Osteocyte (in vitro differentiated cells): ENCODE results near the gene CELSR3. TPM values are rescaled to one million over a fixed set of nuclear protein-coding genes. Genes with fewer than 3 reads are reported as not detected.
A peak's percentile ranks its signal among the peaks of the same experiment; 100 is the strongest.

Experiments used
- DNase-seq: peaks from one replicate; pipeline ENCODE4 v3.0.0; 2021; ENCODE audit warnings: mixed read lengths; ENCODE audit not compliant: unreplicated experiment; ENCODE audit errors: extremely low spot score
- H3K27ac Mint-ChIP-seq: one replicate; pipeline ENCODE4 v1.8.0; 2021; ENCODE audit warnings: mild to moderate bottlenecking, mixed read lengths; ENCODE audit not compliant: unreplicated experiment
- H3K27me3 Mint-ChIP-seq: one replicate; pipeline ENCODE4 v1.8.0; 2021; ENCODE audit warnings: mixed read lengths; ENCODE audit not compliant: unreplicated experiment
- H3K36me3 Mint-ChIP-seq: one replicate; pipeline ENCODE4 v1.8.0; 2021; ENCODE audit warnings: mixed read lengths; ENCODE audit not compliant: unreplicated experiment
- H3K4me1 Mint-ChIP-seq: one replicate; pipeline ENCODE4 v1.8.0; 2021; ENCODE audit warnings: mixed read lengths; ENCODE audit not compliant: unreplicated experiment
- H3K4me3 Mint-ChIP-seq: one replicate; pipeline ENCODE4 v1.8.0; 2021; ENCODE audit warnings: mild to moderate bottlenecking, moderate library complexity, mixed read lengths; ENCODE audit not compliant: unreplicated experiment
- H3K9me3 Mint-ChIP-seq: one replicate; pipeline ENCODE4 v1.8.0; 2021; ENCODE audit warnings: mixed read lengths; ENCODE audit not compliant: unreplicated experiment
- total RNA-seq: library from RNA; stranded (reverse); gene quantifications from 2 replicates; pipeline ENCODE4 v1.2.1, GENCODE V29; 2021
- TF ChIP-seq, protein P1 (sequence below): fragments of 200-600 bp; sonication (generic); IDR thresholded peaks from 2 replicates; pipeline ENCODE4 v1.5.0; 2021; ENCODE audit warnings: antibody characterized with exemption, mild to moderate bottlenecking, moderate library complexity

Gene CELSR3
- total RNA-seq, 1 donor from 2014 or later = 7.1 TPM

DNA sequence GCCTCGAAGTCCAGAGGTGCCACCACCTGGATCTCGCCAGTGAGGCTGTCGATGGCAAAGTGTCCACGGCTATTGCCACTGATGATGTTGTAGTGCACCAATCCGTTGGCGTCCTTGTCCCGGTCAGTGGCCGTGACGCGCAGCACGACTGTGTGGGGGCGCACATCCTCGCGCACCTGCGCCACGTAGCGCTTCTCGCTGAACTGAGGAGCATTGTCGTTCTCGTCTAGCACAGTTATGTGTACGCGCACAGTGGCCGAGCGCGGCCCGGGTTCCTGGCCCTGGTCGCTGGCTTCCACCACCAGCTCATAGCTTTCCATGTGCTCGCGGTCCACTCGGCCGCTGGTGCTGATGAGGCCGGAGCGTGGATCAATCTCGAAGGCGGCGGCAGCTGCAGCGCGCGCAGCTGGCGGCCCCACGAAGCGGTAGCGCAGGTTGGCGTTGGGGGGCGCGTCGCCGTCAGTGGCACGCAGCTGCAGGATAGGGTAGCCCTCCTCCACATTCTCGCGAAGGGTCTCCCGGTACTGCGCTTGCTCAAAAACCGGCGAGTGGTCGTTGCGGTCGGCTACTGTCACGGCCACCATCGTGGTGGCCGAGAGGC, 1.8 kb downstream of the CELSR3 start:
- Mint-ChIP-seq H3K27ac (no peak overlapping the region), H3K9me3 (no peaks in the 10 kb centered on the region), H3K4me3 (peak overlapping the region; percentile 65), H3K27me3 (no peaks in the 10 kb centered on the region), H3K36me3 (peaks cover 5% of the 10 kb centered on the region), H3K4me1 (peaks cover 17% of the 10 kb centered on the region)
- TF ChIP-seq, protein P1, sequence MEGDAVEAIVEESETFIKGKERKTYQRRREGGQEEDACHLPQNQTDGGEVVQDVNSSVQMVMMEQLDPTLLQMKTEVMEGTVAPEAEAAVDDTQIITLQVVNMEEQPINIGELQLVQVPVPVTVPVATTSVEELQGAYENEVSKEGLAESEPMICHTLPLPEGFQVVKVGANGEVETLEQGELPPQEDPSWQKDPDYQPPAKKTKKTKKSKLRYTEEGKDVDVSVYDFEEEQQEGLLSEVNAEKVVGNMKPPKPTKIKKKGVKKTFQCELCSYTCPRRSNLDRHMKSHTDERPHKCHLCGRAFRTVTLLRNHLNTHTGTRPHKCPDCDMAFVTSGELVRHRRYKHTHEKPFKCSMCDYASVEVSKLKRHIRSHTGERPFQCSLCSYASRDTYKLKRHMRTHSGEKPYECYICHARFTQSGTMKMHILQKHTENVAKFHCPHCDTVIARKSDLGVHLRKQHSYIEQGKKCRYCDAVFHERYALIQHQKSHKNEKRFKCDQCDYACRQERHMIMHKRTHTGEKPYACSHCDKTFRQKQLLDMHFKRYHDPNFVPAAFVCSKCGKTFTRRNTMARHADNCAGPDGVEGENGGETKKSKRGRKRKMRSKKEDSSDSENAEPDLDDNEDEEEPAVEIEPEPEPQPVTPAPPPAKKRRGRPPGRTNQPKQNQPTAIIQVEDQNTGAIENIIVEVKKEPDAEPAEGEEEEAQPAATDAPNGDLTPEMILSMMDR = no peak
- no peak for DNase-seq

DNA sequence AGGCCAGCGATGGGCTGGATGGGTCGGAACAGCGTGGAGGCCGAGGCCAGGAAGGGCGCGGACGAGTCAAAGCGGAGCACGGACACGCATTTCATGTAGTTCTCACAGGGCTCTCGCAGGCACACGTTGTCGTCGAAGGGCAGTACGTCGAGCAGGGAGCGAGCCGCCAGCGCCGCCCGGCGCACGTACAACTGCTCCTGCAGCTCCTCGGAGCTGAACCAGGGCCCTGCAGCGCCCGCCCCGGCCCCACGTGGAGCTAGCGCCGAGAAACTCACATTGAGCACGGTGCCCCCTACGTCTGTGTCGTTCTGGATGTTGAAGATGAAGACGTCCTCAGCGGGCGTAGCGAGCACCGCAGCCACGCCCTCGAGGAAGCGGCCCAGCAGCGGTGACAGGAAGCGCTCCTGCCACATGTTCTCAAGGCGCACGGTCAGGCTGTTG, 5.8 kb downstream of the CELSR3 start:
- Mint-ChIP-seq H3K36me3 (peaks cover 5% of the 10 kb centered on the region), H3K4me3 (no peak overlapping the region)

DNA sequence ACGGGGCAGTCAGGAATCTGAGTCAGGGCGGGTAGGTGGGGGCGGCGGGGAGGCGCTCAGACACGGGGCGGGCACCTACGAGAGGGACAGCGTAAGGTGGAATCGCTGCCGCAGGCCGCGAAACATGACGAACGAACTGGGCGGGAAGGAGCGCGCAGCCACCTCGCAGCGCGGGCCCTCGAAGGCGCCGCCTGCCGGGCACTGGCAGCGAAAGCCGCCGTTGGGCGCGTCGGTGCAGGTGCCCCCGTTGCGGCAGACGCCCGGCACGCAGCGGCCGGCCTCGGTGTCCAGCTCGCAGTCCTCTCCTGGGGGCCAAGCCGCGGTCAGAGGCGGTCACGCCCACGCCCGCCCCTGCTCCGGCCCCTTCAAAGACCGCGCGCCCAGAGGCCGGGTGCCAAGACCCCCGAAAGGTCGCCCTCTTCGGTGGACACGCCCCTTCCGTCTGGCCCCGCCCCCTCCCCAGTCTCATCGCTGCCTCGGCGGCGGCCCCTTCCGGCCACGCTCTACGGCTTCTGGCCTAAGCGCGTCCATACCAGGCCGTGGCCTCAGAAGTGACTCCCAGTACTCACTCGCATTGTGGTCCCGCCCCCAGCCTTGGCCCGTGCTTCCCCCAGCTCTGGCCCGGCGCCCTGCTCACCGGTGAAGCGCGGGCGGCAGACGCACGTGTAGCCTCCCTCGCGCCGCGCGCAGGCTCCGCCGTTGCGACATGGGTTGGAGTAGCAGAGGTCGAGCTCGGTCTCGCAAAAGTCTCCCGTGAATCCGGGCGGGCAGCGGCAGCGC, 6.4 kb downstream of the CELSR3 start:
- H3K27me3 Mint-ChIP-seq = no peaks in the 10 kb centered on the region
- no peak for DNase-seq
- H3K4me3 Mint-ChIP-seq = no peak overlapping the region
- TF ChIP-seq, protein P1 = peak; percentile 68
- no peaks in the 10 kb centered on the region for H3K9me3 Mint-ChIP-seq
- no peaks in the 10 kb centered on the region for H3K4me1 Mint-ChIP-seq
- no peak overlapping the region for H3K27ac Mint-ChIP-seq
- H3K36me3 Mint-ChIP-seq = peaks cover 5% of the 10 kb centered on the region

More for the DNA sequence above, 5.8 kb downstream of the CELSR3 start:
- TF ChIP-seq, protein P1 = no peak
- no peaks in the 10 kb centered on the region for H3K27me3 Mint-ChIP-seq
- H3K9me3 Mint-ChIP-seq = no peaks in the 10 kb centered on the region
- no peak overlapping the region for H3K27ac Mint-ChIP-seq
- peaks cover 4% of the 10 kb centered on the region for H3K4me1 Mint-ChIP-seq
- no peak for DNase-seq

DNA sequence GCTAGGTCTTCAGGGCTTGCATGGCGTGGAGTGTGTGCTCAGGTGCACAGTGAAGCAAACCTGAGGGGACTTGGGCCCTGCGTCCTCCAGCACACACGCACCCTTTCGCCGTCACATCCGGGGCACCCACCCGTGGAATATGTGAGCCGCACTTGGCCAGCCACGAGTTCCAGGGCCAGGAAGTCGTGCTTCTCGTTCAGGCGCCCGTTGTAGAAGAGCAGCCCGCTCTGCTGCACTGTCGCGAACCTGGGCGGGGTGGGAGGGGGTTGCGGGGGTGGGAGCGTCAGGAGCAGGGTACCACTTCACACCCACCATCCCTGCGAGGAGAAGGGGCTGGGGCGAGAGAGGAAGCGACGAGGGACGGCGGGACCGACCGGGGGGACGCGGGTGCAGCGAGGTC, 7.1 kb downstream of the CELSR3 start:
- no peak for DNase-seq
- TF ChIP-seq, protein P1 = no peak
- H3K9me3 Mint-ChIP-seq = no peaks in the 10 kb centered on the region
- H3K36me3 Mint-ChIP-seq = peaks cover 9% of the 10 kb centered on the region
- H3K27ac Mint-ChIP-seq = no peak overlapping the region
- H3K4me3 Mint-ChIP-seq = no peak overlapping the region
- no peaks in the 10 kb centered on the region for H3K4me1 Mint-ChIP-seq
- H3K27me3 Mint-ChIP-seq = no peaks in the 10 kb centered on the region

DNA sequence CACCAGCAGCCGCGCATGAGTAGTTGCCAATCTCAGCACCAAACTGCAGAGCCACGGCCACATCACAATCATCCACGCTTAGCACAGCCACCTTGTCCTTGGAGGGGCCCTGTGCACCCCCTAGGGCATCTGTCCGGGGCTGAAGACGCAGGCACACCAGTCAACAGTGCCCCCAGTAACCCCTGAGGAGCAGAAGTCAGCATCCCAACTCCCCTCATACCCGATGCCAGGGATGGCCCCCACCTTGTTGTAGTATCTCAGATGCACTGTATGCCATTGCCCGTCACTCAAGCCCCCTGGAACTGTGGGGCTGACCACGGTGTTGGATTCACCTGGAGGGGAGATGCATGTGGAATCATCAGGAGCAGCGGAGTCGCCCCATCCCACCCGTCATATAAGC, 7.6 kb downstream of the CELSR3 start:
- H3K4me3 Mint-ChIP-seq = peak overlapping the region; percentile 40

More for the DNA sequence above, 7.6 kb downstream of the CELSR3 start:
- H3K27me3 Mint-ChIP-seq = no peaks in the 10 kb centered on the region
- H3K27ac Mint-ChIP-seq = no peak overlapping the region
- no peaks in the 10 kb centered on the region for H3K4me1 Mint-ChIP-seq
- DNase-seq = no peak
- TF ChIP-seq, protein P1 = no peak
- peaks cover 10% of the 10 kb centered on the region for H3K36me3 Mint-ChIP-seq
- no peaks in the 10 kb centered on the region for H3K9me3 Mint-ChIP-seq
